ENCODE data around the gene CASKIN1. TPM values are rescaled to one million over a fixed set of nuclear protein-coding genes. Genes with fewer than 3 reads are reported as not detected.

Gene CASKIN1
- total RNA-seq, 1 donor from 2014 or later: 1.0 TPM

DNA sequence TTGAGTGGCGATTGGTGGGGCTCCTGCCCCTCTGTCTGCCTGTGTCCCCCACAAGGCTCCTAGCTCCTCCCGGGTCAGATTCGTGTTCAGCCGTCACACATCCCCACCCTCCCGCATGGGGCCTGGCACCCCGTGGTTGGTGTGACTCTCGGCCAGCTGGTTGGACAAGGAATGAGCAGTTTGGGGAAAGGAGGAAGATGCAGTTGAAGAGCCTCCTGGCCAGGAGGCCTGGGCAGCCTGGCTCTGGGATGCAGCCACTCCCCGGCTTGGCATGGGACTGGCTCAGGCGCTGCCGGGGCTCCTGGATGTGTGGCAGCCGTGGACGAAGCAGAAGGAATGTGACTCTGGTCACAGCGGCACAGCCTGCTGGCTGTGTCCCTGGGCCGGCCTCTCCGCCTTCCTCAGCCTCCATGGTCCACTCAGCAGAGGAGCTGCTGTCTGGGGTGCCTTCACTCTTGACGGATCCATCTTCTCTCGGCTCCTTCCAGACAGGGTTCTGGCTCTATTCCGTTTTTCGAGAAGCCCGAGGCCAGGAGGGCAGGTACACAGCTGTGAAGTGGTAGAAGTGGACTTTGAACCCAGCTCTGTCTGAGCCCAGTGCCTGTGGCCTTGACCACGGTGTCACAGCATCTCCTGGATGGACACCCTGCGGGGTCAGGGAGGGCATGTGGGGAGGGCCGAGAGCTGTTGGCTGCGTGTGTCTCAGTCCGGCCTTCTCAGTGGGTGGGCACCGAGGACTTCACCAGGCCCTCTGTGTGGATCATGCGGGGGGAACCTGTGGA is 38.7 kb downstream of the CASKIN1 start:
- Mint-ChIP-seq H3K36me3 (ENCODE audit: low read depth) (peaks cover 34% of the 10 kb centered on the region), H3K27ac (no peak overlapping the region), H3K27me3 (ENCODE audit: low read depth) (no peaks in the 10 kb centered on the region), H3K4me1 (ENCODE audit: low read depth) (peaks cover 15% of the 10 kb centered on the region), H3K4me3 (ENCODE audit: low read depth) (peak overlapping the region; percentile 92), H3K9me3 (no peaks in the 10 kb centered on the region)
- no peak for DNase-seq (ENCODE audit: low spot score)
- intact Hi-C loops (cut with micrococcal nuclease): loop anchor here (10.0 kb wide), 1 partner anchor 357 kb away; the partner anchor contains the start of gene ATP6V0C

DNA sequence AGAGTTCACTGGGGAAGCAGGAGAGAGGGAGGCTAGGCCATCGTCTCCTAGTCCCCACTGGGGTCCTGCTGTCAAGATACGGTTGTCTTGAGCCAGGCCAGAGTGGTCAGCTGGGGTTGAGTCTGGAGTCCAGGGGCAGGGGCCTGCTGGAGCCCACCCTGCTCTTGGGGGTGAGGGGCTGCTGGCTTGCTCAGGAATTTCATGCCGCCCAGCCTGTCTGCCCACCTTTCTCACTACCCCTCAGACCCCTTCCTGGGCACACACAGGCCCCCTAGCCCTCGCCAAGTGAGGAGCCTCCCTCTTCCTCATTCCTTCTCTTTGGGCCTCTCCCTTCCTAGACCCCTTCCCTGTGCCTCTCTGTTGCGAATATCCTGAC is 39.6 kb downstream of the CASKIN1 start:
- H3K4me1 Mint-ChIP-seq (ENCODE audit: low read depth): peaks cover 15% of the 10 kb centered on the region
- H3K36me3 Mint-ChIP-seq (ENCODE audit: low read depth): peaks cover 39% of the 10 kb centered on the region
- intact Hi-C loops (cut with micrococcal nuclease): loop anchor here (10.0 kb wide), 1 partner anchor 358 kb away; the partner anchor contains the start of gene ATP6V0C
- no peak overlapping the region for H3K27ac Mint-ChIP-seq
- H3K27me3 Mint-ChIP-seq (ENCODE audit: low read depth): no peaks in the 10 kb centered on the region
- DNase-seq (ENCODE audit: low spot score): no peak
- no peaks in the 10 kb centered on the region for H3K9me3 Mint-ChIP-seq
- peak overlapping the region; percentile 92 for H3K4me3 Mint-ChIP-seq (ENCODE audit: low read depth)

DNA sequence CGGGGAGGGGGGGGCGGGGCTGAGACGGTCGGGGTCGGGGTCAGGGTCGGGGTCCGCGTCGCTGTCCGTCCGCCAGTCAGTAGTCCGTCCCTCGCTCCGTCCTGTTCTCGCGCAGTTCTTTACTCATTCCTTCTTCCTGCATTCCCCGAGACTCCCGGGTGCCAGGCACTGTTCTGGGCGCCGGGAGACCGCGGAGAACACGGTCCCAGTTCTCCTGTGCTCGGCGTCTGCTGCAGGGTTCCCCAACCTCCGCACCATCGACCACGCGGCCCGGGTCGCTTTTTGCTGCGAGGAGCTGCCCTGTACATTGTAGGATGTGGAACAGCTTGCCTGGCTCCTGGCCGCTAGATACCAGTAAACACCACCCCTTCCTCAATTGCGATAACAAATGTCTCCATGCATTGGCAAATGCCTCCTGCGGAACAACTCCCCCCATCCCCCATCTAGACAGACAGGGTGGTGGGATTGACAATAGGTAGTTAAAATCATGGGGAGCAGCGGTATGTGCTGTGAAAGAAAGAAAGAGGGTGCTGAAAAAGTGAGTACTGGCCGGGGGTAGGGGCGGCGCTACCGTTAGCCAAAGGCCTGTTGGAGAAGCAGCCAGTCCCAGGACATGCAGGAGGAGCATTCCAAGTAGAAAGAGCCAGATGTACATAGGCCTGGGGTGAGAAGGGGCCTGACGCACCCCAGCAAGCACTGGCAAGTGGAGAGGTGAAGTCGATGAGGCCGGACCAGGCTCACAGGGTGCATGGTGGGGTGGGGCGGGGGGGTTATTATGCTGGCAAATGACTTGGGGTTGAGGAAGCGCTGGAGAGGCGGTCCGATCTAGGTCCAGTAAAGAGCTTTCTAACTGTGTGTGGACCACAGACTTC is 40.2 kb downstream of the CASKIN1 start:
- Mint-ChIP-seq H3K4me1 (ENCODE audit: low read depth) (peaks cover 18% of the 10 kb centered on the region), H3K4me3 (ENCODE audit: low read depth) (peak overlapping the region; percentile 92), H3K36me3 (ENCODE audit: low read depth) (peaks cover 43% of the 10 kb centered on the region), H3K27ac (peak overlapping the region; percentile 87), H3K9me3 (no peaks in the 10 kb centered on the region), H3K27me3 (ENCODE audit: low read depth) (no peaks in the 10 kb centered on the region)
- intact Hi-C loops (cut with micrococcal nuclease): loop anchor here (1.0 to 10.0 kb wide), 3 partner anchors 59 to 359 kb away; partner anchors contain the start of genes ATP6V0C and PGP
- DNase-seq (ENCODE audit: low spot score): no peak

DNA sequence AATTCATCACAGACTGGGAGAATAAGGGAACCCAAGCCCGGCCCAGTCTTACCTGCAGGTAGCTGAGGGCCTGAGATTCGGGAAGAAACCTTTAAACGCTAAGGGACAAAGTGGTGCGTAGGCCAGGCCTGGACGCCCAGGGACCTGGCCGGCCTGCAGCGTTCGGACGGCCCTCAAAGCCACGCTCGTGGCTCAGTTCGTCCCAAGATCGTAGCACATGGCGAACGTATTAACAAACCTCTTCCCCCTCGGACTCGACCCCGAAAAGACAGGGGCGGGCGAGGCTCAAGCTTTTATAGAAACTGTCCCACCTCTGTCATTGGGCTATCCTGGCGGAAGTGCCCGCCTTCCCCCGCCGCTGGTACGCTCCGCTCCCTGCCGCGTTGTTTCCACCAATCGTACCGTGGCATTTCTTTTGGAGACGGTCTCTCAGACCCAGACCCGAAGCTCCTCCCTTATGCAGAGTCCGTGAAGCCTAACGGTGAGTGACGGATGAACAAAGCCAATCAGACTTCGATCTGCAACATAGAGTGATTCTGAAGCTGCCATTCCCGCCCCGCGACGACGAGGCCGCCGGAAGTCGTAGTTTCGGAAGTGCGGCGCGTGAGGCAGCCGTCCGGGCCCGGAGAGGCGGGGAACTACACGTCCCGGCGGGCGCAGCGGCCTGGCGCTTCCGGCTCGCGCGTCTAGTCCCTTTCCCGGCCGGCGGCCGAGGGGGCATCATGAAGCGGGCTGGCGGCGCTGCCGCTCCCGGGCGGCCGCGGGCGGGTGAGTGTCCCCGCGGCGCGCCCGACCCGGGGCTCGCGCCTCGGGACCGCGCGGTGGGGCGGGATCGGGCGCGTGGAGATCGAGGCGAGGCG is 41.1 kb downstream of the CASKIN1 start, which contains the start of gene TRAF7:
TSS of gene TRAF7 (plus strand) at position 692 of the 860 bp plus-strand sequence. CDS start 8,139 bp downstream, outside the sequence.
- Mint-ChIP-seq H3K27ac (peak within 1 kb of the TSS; percentile 87), H3K4me3 (ENCODE audit: low read depth) (peak within 1 kb of the TSS; percentile 92), H3K9me3 (no peaks in the 10 kb centered on the region), H3K27me3 (ENCODE audit: low read depth) (no peaks in the 10 kb centered on the region), H3K36me3 (ENCODE audit: low read depth) (peaks cover 48% of the 10 kb centered on the region), H3K4me1 (ENCODE audit: low read depth) (peaks cover 20% of the 10 kb centered on the region)
- DNase-seq (ENCODE audit: low spot score): peak; percentile 98
- intact Hi-C loops (cut with micrococcal nuclease): loop anchor here (1.0 to 10.0 kb wide), 3 partner anchors 59 to 359 kb away; partner anchors contain the start of genes ATP6V0C and PGP

DNA sequence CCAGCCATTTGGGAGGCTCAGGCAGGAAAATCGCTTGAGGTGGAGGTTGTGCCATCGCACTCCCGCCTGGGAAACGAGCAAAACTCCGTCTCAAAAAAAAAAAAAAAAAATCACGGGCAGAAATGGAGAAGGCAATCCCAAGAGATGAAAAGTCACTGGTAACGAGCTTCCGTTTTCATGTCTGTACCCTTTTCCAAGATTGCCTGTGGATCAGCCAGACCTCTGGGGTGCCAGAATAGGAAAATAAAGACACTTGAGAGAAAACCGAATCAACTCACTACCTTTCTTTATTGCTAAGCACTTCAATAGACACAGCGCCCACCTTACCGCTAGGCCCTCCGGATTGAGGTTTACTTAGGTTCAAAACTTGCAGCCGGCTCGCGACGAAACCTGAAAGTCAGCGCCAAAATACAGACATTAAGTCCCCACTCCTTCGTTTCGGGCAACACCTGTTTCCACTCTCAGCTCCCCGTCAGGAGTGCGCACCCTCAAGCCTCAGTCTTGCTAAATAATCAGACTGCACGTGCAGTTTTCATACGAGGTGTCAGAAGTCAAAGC is 41.8 kb downstream of the CASKIN1 start:
- no peak for DNase-seq (ENCODE audit: low spot score)
- H3K4me3 Mint-ChIP-seq (ENCODE audit: low read depth): peak overlapping the region; percentile 87
- H3K27me3 Mint-ChIP-seq (ENCODE audit: low read depth): no peaks in the 10 kb centered on the region
- H3K36me3 Mint-ChIP-seq (ENCODE audit: low read depth): peaks cover 53% of the 10 kb centered on the region
- intact Hi-C loops (cut with micrococcal nuclease): loop anchor here (1.0 to 10.0 kb wide), 3 partner anchors 60 to 360 kb away; partner anchors contain the start of genes ATP6V0C and PGP
- H3K9me3 Mint-ChIP-seq: no peaks in the 10 kb centered on the region
- H3K27ac Mint-ChIP-seq: peak overlapping the region; percentile 82
- H3K4me1 Mint-ChIP-seq (ENCODE audit: low read depth): peaks cover 25% of the 10 kb centered on the region

DNA sequence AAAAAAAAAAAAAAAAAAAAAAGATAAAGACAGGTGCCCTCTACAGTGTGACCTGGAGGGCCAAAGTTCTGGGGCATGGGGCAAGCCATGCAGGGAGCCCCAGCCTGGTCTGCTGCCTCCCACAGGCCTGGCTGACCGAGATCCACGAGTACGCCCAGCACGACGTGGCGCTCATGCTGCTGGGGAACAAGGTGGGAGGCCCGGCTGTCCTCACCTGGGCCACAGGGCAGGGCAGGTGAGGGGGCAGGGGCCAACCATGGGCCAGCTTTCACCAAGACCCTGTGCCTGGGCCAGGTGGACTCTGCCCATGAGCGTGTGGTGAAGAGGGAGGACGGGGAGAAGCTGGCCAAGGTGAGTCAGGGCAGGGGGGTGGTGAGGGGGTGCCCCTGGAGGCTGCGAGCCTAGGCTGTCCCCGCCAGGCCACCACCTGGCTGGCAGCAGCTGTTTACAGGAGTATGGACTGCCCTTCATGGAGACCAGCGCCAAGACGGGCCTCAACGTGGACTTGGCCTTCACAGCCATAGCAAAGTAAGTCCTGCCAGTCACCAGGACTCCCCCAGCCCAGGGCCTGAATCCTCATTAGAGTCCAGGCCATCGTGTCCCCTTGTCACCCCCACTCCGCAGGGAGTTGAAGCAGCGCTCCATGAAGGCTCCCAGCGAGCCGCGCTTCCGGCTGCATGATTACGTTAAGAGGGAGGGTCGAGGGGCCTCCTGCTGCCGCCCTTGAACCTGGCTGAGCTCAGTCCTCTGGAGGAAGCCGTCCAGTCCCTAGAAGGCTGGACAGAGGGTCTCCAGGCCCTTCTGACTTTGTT is 43.5 kb downstream of the CASKIN1 start:
- peak overlapping the region; percentile 87 for H3K4me3 Mint-ChIP-seq (ENCODE audit: low read depth)
- no peak for DNase-seq (ENCODE audit: low spot score)
- H3K9me3 Mint-ChIP-seq: no peaks in the 10 kb centered on the region
- H3K27ac Mint-ChIP-seq: peak overlapping the region; percentile 82
- intact Hi-C loops (cut with micrococcal nuclease): loop anchor here (10.0 kb wide), 1 partner anchor 362 kb away; the partner anchor contains the start of gene ATP6V0C
- H3K27me3 Mint-ChIP-seq (ENCODE audit: low read depth): no peaks in the 10 kb centered on the region
- H3K36me3 Mint-ChIP-seq (ENCODE audit: low read depth): peaks cover 53% of the 10 kb centered on the region
- H3K4me1 Mint-ChIP-seq (ENCODE audit: low read depth): peaks cover 23% of the 10 kb centered on the region

DNA sequence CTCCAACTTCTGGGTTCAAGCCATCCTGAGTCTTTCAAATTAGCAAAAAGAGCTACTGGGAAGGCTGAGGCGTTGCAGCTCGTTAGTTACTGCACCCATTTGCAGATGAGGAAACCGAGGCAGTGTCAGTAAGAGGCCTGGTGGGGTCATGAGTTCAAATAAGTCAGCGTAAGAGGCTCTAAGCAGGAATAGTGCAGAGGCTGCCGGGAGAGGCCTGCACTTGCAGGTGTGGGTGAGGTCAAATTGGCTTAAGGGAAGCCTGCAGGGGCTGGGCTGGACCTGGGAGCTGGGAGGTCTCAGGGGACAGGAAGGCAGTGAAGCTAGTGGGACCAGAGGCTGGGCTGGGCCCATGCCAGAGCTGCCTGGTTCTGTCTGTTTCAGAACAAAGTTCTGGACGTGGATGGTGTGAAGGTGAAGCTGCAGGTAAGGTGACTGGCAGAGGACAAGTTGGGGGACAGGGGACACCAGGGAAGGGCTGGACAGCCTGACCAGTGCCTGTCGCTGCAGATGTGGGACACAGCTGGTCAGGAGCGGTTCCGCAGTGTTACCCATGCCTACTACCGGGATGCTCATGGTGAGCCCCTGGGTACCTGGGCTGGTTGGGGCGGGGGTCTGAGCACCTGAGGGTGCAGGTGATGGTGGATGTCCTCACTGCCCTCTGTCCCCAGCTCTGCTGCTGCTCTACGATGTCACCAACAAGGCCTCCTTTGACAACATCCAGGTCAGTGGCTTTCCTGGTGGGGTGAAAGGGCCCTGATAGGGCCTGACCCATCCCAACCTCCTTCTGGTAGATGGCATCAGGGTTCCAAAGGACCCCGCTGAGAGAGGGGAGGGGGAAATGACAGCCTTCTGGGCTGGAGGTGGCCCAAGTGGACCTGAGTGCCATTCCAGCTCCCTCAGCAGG is 45.0 kb downstream of the CASKIN1 start:
- Mint-ChIP-seq H3K36me3 (ENCODE audit: low read depth) (peaks cover 53% of the 10 kb centered on the region), H3K4me3 (ENCODE audit: low read depth) (peak overlapping the region; percentile 64), H3K27ac (peak overlapping the region; percentile 35), H3K27me3 (ENCODE audit: low read depth) (peaks cover 2% of the 10 kb centered on the region), H3K9me3 (no peaks in the 10 kb centered on the region), H3K4me1 (ENCODE audit: low read depth) (peaks cover 14% of the 10 kb centered on the region)
- DNase-seq (ENCODE audit: low spot score): no peak
- intact Hi-C loops (cut with micrococcal nuclease): loop anchor here (10.0 kb wide), 1 partner anchor 363 kb away; the partner anchor contains the start of gene ATP6V0C

DNA sequence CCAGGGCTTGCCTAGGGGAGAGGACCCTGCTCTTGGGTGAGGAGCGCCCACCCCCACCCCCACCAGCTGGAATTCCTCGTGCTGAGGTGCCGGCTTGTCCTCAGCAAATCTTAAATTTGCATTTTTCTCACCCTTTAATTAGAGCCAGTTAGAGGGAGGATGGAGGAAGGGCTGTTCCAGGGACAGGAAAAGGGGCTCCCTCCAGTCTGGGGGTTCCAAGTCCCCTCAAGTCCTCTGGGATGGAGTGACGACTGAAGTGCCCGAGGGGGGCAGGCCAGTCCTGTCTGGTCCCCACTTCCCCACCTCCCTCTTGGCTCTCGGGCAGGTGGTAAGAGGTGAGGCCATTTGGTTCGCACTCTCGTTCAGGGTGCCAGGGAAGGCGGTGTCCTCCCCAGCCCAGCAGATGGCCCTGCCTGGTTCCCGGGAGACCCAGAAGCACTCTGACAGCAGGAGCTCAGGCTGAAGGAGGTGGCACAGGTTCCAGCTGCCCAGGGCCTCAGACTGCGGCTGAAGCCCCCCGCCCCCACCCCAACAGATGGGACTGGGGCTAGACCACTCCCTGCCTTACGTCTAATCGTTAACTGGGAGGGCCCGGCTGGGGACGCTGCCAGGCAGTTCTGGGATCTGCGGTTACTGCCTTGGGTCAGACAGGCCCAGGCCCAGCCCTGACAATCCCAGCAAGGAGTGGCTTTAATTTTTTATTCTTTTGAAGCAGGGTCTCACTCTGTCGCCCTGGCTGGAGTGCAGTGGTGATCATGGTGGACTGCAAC is 45.8 kb downstream of the CASKIN1 start:
- H3K9me3 Mint-ChIP-seq: no peaks in the 10 kb centered on the region
- peak overlapping the region; percentile 64 for H3K4me3 Mint-ChIP-seq (ENCODE audit: low read depth)
- H3K27me3 Mint-ChIP-seq (ENCODE audit: low read depth): peaks cover 2% of the 10 kb centered on the region
- peaks cover 10% of the 10 kb centered on the region for H3K4me1 Mint-ChIP-seq (ENCODE audit: low read depth)
- H3K36me3 Mint-ChIP-seq (ENCODE audit: low read depth): peaks cover 53% of the 10 kb centered on the region
- intact Hi-C loops (cut with micrococcal nuclease): loop anchor here (10.0 kb wide), 1 partner anchor 364 kb away; the partner anchor contains the start of gene ATP6V0C
- no peak for DNase-seq (ENCODE audit: low spot score)
- H3K27ac Mint-ChIP-seq: no peak overlapping the region

DNA sequence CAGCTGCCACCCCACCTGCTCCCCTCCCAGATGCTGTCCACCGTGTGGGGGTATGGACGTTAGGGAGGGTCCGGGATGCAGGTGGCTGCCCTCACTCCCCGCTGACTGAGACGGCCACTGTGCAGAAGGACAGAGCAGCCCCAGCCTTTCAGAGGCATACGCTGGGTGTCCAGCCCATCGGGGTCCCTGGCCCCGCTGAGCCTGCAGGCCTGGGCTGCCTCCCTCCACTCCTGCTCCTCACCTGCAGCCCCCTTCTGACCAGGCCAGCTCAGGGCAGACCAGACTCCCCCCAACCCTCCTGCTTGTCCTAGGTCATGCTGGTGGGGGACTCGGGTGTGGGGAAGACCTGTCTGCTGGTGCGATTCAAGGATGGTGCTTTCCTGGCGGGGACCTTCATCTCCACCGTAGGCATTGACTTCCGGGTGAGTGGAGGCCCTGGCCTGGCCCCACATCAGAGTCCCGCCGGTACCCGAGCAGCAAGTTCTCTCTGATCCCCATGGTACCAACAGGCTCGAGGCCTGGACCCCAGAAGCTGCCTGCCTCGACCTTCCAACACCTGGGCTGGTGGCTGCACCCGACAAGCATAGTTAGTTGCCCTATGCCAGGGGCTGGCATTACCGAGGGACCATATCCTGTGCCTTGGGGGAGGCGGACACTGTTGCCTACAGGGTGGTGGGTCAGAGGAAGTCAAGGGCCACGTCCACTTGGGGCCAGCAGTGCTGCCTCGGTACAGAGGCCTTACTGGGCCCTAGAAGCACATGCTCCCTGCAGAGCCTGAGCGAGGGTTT is 46.6 kb downstream of the CASKIN1 start:
- Mint-ChIP-seq H3K36me3 (ENCODE audit: low read depth) (peaks cover 46% of the 10 kb centered on the region), H3K9me3 (no peaks in the 10 kb centered on the region), H3K27me3 (ENCODE audit: low read depth) (peaks cover 2% of the 10 kb centered on the region), H3K27ac (no peak overlapping the region), H3K4me3 (ENCODE audit: low read depth) (peak overlapping the region; percentile 67), H3K4me1 (ENCODE audit: low read depth) (peaks cover 10% of the 10 kb centered on the region)
- intact Hi-C loops (cut with micrococcal nuclease): loop anchor here (10.0 kb wide), 1 partner anchor 365 kb away; the partner anchor contains the start of gene ATP6V0C
- DNase-seq (ENCODE audit: low spot score): no peak

Measured in activated T-helper 2 cell treated with anti-CD3 and anti-CD28 coated beads, Interferon-gamma antibody, Interleukin-2, Interleukin-4, amounts not matched to agents 10 μg/mL and 5 μg/mL and 100 μg/mL, durations not matched to agents 14 hours and 24 hours and 36 hours (primary cell).